Superior temporal gyrus (tissue), 1 donor: ENCODE data around the gene SPAG16.
"Not testable (repeated sequence)": the region's sequence is repeated elsewhere in the genome, so short reads cannot be mapped to it uniquely, and the experiment has no call there.

ENCODE experiments used
- DNase-seq: peaks from one replicate; pipeline ENCODE4 v3.0.0-alpha.2; 2016; ENCODE audit errors: extremely low spot score

The SPAG16 gene

GRCh38 chr2:213691351-213691750, 407.1 kb downstream of the SPAG16 start:
- DNase-seq = no peak

DNA sequence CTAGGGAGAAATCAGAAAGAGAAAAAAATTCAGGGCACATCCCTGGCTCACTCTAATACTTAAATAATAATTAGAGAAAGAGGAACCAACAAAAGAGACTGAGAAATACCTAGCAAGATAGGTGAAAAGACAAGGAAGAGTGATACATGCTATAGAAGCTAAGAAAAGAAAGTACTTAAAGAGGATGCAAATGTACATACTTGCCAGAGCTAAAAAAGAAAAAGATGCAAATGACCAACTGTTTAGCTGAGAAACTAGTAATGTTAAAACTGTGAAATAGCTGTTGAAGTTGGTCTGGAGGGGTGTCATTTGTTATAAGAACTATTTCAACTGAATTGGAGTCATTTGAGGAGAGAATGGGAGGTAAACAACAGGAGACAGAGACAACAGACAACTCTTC, 412.2 kb downstream of the SPAG16 start:
- no peak for DNase-seq

DNA sequence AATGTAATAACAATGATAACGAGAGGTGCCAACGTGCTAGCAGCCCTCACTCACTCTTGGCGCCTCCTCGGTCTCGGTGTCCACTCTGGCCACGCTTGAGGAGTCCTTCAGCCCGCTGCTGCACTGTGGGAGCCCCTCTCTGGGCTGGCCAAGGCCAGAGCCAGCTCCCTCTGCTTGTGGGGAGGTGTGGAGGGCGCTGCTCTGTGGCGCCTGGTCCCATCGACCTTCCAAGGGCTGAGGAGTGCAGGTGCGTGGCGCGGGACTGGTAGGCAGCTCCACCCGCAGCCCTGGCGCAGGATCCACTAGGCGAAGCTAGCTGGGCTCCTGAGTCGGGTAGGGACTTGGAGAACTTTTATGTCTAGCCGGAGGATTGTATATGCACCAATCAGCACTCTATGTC, 417.1 kb downstream of the SPAG16 start:
- DNase-seq = not testable (repeated sequence)

DNA sequence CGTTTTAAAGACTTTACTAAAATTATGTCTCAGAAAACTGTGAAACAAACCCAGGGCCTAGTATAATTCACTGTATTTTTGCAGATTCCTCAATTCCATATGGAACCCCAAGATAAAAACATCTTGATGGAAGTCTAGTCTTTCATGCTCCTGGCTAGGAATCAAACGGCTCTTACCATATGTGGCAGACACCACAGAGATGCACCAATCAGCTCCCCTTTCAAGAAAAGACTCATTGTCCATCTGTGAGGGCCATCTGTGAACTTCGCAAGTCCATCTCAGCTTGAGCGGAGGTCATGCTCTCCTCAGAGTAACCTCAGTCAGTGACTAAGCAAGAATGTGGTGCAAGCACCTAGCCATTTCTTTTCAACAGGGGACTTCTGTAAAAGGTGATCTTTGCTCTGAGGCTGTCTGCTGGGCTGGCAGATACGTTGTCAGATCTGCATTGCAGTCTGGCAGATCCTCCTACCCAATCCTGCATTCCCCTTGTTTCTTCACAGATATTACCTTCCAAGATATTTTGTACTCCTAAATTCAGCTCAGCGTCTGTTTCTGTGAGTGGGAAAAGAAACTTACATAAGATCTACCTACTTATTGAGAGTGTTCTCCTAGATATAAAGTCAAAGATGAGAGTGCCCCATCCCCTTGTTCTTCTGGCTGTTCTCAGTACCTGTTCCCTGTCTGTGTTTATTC, 419.3 kb downstream of the SPAG16 start:
- peak; percentile 57 for DNase-seq

DNA sequence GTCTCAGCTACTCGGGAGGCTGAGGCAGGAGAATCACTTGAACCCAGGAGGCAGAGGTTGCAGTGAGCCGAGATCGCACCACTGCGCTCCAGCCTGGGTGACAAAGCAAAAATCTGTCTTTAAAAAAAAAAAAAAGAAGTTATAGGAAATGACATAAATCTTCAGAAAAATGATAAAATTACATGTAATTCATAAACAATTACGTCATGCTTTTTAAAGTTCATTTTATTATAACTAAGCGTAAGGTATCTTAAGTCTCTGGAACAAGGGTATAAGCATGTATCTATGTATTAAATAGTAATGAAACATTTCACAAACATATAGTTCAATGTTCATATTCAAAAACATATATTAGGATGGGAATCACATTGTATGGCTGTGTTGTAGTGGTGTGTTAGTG, 425.9 kb downstream of the SPAG16 start:
- no peak for DNase-seq

DNA sequence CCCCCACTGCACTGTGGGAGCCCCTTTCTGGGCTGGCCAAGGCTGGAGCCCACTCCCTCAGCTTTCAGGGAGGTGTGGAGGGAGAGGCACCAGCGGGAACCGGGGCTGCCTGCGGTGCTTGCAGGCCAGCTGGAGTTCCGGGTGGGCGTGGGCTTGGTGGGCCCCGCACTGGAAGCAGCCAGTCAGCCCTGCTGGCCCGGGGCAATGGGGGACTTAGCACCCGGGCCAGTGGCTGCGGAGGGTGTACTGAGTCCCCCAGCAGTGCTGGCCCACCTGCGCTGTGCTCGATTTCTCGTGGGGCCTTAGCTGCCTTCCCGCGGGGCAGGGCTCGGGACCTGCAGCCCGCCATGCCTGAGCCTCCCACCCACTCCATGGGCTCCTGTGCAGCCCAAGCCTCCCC, 434.1 kb downstream of the SPAG16 start:
- not testable (repeated sequence) for DNase-seq

DNA sequence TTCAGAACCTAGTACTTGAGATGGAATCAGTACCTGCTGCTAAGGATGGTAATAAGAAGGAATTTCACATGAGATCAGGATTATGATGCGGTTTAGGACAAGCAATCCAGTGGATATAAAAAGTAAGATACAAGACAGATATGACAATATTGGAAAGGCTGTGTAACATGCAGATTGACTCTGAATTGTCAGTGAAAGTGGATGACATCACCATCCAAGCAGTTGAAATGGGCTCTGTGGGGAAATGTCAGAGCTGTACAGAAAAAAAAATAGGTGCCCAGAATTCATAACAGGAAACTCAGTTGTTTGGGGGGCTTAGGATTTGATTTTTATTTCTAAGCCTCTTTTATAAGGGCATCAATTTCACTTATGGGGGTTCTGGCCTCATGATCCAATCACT, 438.3 kb downstream of the SPAG16 start:
- DNase-seq = no peak

- no peak for DNase-seq
Measured at GRCh38 chr2:213723041-213723560, 438.8 kb downstream of the SPAG16 start.

DNA sequence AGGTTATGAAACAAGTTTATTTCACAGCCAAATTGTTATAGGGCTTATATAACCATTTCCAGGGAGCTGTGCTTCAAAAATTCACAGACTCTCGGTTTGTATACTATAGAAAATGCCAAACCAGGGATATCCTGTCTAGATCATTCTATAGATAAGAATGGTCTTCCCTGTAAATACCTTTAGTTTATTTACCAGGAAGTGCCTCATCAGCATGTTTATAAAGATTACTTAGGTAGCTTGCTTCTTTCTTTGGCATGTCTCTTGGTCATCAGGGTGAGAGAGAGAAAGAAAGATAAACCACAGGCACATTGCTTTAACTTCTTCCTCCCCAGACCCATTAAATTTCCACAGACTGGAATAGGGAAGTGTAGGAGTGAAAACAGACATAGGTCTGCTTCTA, 439.4 kb downstream of the SPAG16 start:
- DNase-seq = no peak

- no peak for DNase-seq
Measured at GRCh38 chr2:213726101-213726500, 441.8 kb downstream of the SPAG16 start.

DNA sequence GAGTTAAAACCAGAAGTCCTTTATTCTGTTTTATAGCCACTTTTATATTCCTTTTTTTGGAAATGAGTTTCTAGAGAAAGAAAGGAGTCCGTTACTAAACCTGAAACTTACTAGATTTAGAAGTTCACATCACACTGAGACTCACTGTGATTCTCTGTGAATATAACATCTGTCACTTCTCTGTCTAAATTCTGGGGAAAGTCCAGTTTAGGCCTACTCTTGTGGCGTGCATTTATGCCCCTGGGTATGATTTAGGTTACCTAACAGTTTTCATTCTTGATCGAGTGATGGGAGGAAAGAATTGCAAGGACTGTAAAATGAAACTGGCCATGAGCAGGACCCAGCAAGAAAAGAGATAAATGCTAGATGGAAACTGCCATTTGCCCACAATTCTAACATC, 449.6 kb downstream of the SPAG16 start:
- DNase-seq = no peak

DNA sequence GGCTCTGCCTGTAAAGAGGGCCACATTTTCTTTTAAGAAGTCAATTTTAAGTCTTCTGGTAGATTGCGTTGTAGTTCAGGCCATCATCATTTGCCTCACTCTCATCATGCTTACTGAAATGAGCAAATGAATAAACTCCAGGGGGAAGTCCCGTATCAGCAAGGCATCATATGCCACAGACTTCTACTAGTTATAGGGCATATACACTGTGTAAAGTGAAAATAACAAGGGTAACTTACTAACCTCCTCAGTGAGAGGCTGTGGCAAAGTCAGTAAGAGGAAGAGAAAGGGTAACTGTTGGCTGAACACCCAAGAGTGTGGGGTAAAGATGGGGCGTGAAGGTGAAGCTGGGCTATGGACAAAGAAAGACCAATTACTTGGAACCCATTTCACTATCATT, 456.2 kb downstream of the SPAG16 start:
- no peak for DNase-seq

- DNase-seq = no peak
Measured at GRCh38 chr2:213751446-213751845, 467.2 kb downstream of the SPAG16 start.

- no peak for DNase-seq
Measured at GRCh38 chr2:213752575-213752974, 468.3 kb downstream of the SPAG16 start.

DNA sequence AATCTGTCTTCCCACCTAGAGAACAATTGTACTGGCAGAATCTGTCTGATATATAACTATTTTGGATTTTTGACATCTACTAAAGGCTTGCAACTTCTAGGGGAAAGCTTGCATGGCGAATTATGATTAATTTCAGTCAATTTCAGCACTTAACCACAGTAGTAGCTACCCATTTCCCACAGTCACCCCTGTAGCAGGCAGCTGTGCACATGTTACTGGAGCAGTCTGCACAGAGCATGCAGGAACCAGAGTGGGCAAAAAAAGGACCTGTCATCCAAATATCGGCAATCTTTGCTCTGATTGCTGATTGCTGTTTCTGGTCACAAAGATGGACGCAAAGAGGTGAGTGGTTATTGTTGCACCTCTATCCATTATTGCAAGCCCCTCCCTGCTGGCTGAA, 473.3 kb downstream of the SPAG16 start:
- no peak for DNase-seq

DNA sequence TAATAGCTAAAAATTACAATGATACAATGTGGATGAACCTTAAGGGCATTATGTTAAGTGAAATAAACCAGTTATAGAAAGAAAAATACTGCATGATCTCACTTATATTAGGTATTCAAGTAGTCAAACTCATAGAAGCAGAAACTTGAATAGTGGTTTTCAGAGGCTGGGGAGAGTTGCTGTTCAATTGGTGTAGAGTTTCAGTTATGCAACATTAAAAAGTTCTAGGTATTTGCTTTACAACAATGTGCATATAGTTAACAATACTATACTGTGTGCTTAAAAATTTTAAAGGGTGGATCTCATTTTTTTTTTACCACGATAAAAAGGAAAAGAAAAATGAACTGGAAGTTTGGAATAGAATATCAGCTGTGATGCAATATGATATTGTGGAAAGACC, 479.1 kb downstream of the SPAG16 start:
- DNase-seq = no peak

- no peak for DNase-seq
Measured at GRCh38 chr2:213763963-213764362, 479.7 kb downstream of the SPAG16 start.

GRCh38 chr2:213764849-213765248, 480.6 kb downstream of the SPAG16 start:
- no peak for DNase-seq

GRCh38 chr2:213766062-213766461, 481.8 kb downstream of the SPAG16 start:
- no peak for DNase-seq

DNA sequence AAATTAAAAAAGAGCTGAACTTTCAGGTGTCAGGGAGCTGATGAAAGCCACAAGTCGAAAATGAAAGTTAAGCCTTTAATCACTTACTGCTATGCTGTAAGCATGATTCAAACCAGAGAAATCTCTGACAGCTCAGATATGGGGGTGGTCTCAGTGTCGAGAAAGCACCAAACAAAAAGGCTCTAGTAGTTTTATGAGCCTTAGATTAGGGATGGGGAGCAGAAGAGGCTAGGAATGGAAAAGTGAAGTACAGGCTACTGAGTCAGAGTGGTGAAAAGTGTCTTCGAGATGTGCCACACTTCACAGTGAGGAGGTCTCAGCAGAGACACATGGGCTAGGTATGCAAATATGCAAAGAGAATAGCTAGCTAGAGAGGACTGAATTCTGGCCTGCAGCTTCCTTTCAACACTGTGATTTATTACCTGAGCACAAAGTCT, 482.2 kb downstream of the SPAG16 start:
- DNase-seq = no peak

DNA sequence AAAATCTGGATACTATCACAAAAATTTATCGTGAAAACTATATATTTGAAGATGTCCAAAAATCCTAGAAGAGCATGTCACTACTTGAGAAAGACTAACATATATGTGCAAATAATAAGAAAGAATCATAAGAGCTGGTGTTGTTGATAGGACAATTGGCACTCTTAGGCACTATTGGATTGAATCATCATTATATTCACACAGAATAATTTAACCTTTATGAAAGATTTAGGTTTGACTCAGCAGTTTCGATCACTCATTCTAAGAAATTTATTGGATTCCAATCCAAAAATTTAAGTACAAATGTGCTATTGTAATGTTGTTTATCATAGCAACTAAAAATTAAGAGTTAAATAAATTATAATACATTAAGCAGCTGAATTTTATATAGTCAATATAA, 503.6 kb downstream of the SPAG16 start:
- DNase-seq = no peak

- no peak for DNase-seq
Measured at GRCh38 chr2:213789940-213790339, 505.7 kb downstream of the SPAG16 start.

- DNase-seq = no peak
Measured at GRCh38 chr2:213792045-213792444, 507.8 kb downstream of the SPAG16 start.
